ENCODE data around the gene C3orf20.

Gene C3orf20

GRCh38 chr3:14674841-14675240 is at the start of gene C3orf20:
TSS of gene C3orf20 (plus strand) at chr3:14675141. CDS start at chr3:14682714, 7,573 bp downstream.
- DNase-seq: no peak

DNA sequence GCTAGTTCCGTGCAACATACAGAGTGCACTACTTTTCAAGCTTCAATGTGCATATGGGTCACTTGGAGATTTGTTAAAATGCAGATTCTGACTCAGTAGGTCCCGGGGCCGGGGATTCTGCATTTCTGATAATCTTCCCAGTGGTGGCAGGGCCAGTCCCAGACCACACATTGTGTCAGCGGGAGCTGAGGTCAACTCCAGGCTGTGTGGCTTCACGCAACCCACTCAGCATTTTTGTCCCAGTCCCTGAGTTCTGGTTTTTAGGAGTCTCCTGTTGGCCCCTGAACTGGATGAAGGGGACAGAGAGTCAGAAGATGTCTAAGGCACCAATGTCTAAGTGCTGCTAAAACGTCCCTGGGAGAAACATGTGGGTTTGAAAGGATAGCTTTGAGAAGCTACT is 49.5 kb upstream of the C3orf20 start:
- DNase-seq: no peak

- no peak for DNase-seq
Observed at GRCh38 chr3:14627815-14628214, 47.1 kb upstream of the C3orf20 start.

DNA sequence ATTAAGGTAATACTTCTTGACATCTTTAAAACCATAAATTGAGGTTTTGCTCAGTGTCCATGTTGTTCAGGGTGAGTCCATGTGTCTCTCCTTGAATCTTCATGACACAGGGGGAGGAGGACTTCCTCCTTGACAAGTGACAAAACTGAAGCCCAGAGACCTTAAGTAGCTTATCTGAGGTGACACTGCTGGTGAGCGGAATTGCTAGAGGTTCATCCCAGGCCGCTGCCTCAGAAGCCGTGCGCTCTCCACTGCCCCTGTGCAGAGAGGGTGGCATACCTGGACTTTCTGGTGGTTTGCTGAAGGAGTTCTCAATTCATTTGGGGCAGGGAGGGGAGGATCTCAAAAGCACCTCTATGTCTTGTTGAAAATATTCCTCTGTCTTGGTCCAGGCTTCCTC is 46.5 kb upstream of the C3orf20 start:
- DNase-seq: no peak

GRCh38 chr3:14630404-14631100 is 44.4 kb upstream of the C3orf20 start:
- DNase-seq: no peak

GRCh38 chr3:14631101-14631497 is 43.8 kb upstream of the C3orf20 start:
- no peak for DNase-seq

- DNase-seq: no peak
Observed at GRCh38 chr3:14631687-14632441, 43.1 kb upstream of the C3orf20 start.

- DNase-seq: no peak
Observed at GRCh38 chr3:14632442-14632930, 42.5 kb upstream of the C3orf20 start.

DNA sequence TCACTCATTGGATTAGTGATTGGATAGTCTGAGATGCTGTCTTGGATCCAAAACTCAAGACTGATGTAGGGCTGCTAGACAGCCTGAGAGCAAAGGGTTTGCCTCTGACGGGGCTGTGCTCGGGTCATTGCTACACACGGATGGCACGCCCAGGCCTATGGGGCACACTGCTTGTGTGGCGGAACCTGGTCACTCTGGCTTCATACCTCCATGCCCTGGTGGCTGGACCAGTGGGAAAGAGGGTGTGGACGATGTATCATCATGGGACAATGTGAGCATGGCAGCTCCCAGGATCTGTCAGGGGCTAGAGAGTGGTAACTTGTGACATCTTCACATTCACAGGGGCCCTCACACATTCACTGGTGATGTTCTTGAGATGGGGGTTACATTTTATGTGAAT is 41.5 kb upstream of the C3orf20 start:
- no peak for DNase-seq

GRCh38 chr3:14633819-14634424 is 41.0 kb upstream of the C3orf20 start:
- DNase-seq: peak; percentile 45 to 46

- no peak for DNase-seq
Observed at GRCh38 chr3:14634763-14635400, 40.1 kb upstream of the C3orf20 start.

- no peak for DNase-seq
Observed at GRCh38 chr3:14636496-14637087, 38.3 kb upstream of the C3orf20 start.

DNA sequence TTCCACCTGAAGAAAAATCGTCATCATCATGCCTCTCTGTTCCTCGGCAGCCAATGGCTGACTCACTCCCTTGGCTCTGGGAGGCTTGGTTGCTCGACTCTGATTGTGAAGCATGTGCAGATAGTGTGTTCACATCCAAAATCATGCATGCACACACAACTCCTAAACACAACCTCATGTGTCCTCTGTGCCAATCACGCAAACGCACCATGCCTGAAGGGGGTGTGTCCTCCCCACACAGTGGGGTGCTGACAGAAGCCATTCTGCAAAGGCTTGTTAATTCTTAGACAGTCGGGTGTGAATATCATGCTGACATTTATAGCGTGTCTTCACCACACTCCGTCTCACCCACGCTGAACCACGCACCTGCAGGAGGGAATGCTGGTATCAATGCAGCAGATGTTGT is 34.8 kb upstream of the C3orf20 start:
- DNase-seq: no peak

- no peak for DNase-seq
Observed at GRCh38 chr3:14640734-14641133, 34.2 kb upstream of the C3orf20 start.

DNA sequence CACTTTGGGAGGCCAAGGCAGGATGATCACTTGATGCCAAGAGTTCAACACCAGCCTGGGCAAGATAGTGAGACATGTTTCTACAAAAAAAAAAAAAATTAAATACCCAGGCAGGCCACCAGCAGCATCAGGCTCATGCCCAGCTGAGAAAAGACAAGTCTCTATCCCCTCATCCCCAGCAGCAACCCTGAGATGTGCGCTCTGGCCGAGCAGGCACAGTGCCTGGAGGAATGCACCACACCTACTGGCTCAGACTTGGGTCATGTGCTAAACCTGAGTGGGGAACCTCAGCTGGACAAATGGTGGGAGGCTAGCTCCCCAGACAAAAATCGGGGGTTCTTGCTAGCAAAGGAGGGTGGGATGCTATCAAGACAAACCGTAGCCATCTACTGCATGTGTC is 33.6 kb upstream of the C3orf20 start:
- no peak for DNase-seq

DNA sequence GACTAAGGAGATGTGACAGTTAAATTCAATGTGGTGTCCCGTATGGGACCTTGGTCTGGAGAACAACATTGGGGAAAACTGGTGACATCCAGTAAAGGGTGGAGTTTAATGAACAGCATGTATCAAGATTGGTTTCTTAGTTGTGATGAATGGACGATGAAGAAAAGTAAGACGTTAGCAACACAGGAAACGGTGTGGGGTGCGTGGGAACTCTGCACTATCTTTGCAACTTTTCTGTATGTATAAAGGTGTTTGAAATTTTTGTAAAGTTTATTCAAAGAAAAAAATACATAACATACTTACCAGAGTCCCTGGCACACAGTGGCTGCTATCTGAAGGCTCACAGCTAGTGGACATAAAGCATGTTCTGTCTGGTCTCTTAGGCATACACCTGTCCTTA is 29.5 kb upstream of the C3orf20 start:
- DNase-seq: no peak

GRCh38 chr3:14646131-14646573 is 28.8 kb upstream of the C3orf20 start:
- DNase-seq: no peak

DNA sequence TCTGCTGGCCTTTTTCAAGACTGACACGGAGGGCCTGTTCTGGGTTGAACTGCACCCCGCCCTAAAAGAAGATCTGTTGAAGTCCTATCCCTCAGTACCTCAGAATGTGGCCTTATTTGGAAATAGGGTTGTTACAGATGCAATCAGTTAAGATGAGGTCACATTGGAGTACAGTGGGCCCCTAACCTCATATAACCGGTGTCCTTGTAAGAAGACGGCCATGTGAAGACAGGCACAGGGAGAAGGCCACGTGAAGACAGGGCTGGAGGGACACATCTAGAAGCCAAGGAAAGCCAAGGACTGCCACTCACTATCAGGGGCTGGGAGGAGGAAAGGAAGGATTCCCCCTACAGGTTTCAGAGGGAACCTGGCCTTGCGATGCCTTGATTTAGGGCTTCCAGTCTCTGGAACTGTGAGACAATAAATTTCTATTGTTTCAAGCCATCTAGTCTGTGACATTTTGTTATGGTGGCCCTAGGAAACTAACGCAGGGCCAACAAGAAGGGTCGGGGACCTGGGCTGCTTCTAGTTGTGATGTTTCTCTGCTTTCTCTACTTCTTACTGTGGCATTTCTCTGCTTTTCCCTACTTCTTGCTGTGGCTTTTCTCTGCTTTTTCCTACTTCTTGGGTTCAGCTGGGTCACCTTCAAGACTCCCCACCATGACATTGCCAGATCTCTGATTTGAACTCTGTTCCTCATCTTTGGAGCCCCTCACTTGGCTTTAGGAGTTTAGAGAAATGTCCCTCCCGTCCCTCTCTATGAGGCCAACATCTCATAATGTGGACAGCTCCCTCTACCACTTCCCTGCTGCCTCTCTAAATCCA is 28.1 kb upstream of the C3orf20 start:
- DNase-seq: no peak

DNA sequence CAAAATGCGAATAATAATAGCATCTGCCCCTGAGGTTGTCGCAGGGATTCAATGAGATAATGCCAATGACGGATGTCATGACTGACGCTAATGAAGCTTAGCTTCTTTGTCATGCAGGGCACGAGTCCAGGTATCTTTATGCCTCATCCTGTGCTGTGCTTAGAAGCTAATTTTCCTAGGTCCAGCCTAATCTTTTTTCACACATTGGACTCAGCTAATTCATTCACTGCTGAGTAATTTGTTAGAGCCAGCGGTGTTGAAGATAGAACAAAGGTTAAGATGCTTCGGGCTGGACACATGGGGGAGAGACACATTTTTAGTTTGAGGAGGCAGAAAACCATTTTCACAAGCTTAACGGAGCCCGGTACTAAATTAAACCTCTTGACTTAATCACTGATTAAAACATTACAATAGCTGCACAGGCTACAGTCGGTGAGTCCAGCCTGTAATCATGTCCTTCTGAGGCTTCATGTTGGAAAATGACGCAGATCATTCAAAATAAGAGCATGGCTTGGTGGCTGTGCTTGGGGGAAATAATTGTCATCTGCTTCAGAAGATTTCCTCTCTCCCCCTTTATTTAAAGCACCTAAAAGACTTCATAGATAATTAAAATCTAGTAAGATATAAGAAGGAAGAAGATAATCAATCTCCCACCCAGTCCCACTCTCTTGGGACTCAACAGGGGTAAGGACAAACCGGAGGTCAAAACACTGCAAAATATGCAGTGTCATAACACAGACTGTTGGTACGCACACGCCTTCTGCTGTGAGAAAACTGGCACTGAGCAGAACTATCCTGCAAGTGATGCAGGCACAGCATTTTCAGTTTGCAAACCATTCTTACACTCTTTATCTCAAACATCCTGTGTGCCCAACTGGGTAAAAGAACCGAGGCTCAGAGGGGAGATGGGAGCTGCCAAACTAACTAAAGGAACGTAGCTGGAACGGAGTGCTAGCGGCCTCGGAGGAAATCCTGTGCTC is 26.7 kb upstream of the C3orf20 start:
- DNase-seq: no peak

DNA sequence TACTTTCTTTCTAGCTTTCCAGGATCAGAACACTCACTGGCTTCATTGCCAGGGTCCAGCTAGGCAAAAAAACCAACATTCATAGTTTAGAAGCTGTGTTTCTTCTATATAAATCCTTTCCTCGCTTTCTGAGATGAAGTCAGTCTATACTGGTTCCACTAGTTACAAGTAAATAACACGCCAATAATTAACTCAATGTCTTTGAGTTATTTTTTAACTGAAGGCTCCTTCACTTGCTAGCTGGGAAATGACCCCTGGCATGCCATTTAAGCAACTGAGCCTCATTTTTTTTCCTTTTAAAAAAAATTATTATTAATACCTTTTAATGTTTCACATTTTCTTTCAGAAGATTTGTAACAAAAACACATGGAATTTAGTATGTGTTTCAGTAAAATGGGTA is 25.5 kb upstream of the C3orf20 start:
- DNase-seq: no peak

DNA sequence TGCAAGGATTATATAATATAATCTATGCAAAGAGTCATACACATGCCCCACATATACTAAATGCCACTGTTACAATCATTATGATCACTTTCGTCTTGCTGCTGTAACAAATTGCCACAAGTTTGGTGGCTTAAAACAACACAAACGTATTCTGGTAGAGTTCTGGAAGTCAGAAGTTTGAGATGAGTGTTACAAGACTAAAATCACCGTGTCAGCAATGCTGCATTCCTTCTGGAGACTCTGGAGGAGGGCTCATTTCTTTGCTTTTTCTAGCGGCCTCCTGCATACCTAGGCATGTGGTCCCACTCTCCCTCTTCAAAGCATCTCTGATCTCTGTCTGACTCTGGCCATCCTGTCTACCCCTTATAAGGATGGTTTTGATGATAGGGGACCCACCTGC is 24.7 kb upstream of the C3orf20 start:
- no peak for DNase-seq
